Measurements from ENCODE around the gene RUNX1.

DNA sequence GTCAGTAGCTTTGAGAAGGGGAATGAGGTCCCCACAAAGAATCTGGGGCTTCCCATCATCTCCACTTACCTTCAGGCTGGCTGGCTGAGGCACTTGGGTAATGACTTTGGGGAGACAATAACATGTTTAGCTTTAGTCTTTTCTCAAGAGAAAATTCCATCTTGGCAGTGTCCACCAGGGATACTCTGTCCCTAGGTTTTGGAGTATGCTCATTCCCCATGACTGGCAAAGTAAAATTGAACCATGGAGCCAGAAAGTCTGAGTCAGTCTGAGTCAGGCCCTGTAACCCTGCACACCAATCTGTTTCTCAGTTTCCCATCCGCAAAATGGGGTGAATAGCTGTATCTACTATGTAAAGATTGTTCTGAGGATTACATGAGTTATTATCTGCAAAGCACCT is 28.2 kb downstream of the RUNX1 start:
- TF ChIP-seq, protein P1, sequence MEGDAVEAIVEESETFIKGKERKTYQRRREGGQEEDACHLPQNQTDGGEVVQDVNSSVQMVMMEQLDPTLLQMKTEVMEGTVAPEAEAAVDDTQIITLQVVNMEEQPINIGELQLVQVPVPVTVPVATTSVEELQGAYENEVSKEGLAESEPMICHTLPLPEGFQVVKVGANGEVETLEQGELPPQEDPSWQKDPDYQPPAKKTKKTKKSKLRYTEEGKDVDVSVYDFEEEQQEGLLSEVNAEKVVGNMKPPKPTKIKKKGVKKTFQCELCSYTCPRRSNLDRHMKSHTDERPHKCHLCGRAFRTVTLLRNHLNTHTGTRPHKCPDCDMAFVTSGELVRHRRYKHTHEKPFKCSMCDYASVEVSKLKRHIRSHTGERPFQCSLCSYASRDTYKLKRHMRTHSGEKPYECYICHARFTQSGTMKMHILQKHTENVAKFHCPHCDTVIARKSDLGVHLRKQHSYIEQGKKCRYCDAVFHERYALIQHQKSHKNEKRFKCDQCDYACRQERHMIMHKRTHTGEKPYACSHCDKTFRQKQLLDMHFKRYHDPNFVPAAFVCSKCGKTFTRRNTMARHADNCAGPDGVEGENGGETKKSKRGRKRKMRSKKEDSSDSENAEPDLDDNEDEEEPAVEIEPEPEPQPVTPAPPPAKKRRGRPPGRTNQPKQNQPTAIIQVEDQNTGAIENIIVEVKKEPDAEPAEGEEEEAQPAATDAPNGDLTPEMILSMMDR (IDR thresholded peaks at IDR 0.05; ENCODE audit: low read depth, low read length), result no peak
- TF ChIP-seq EZH2phosphoT487 (IDR thresholded peaks at IDR 0.05; ENCODE audit: low read depth), result no peak
